ENCODE data around the gene EXOC6B. TPM values are rescaled to one million over a fixed set of nuclear protein-coding genes. Genes with fewer than 3 reads are reported as not detected.
A peak's percentile ranks its signal among the peaks of the same experiment; 100 is the strongest.

Gene EXOC6B
- total RNA-seq, 1 donor, result 40.2 TPM

GRCh38 chr2:72718876-72719275, 107.0 kb downstream of the EXOC6B start:
- TF ChIP-seq CTCF (IDR thresholded peaks at IDR 0.05; ENCODE audit: insufficient read depth, low read depth, low read length), result no peak
- no peak overlapping the region for H3K4me3 ChIP-seq (ENCODE audit: low read depth, low read length)
- DNase-seq (ENCODE audit: low read depth), result peak; percentile 24

GRCh38 chr2:72716601-72717000, 109.2 kb downstream of the EXOC6B start:
- DNase-seq (ENCODE audit: low read depth), result no peak
- TF ChIP-seq CTCF (IDR thresholded peaks at IDR 0.05; ENCODE audit: insufficient read depth, low read depth, low read length), result no peak
- no peak overlapping the region for H3K4me3 ChIP-seq (ENCODE audit: low read depth, low read length)

- DNase-seq (ENCODE audit: low read depth), result no peak
- H3K4me3 ChIP-seq (ENCODE audit: low read depth, low read length), result no peak overlapping the region
- TF ChIP-seq CTCF (IDR thresholded peaks at IDR 0.05; ENCODE audit: insufficient read depth, low read depth, low read length), result peak; percentile 26
Observed at GRCh38 chr2:72713857-72714256, 112.0 kb downstream of the EXOC6B start.

GRCh38 chr2:72712977-72713376, 112.9 kb downstream of the EXOC6B start:
- TF ChIP-seq CTCF (IDR thresholded peaks at IDR 0.05; ENCODE audit: insufficient read depth, low read depth, low read length), result no peak
- no peak overlapping the region for H3K4me3 ChIP-seq (ENCODE audit: low read depth, low read length)
- DNase-seq (ENCODE audit: low read depth), result no peak

GRCh38 chr2:72712304-72712703, 113.5 kb downstream of the EXOC6B start:
- no peak for TF ChIP-seq CTCF (IDR thresholded peaks at IDR 0.05; ENCODE audit: insufficient read depth, low read depth, low read length)
- DNase-seq (ENCODE audit: low read depth), result no peak
- no peak overlapping the region for H3K4me3 ChIP-seq (ENCODE audit: low read depth, low read length)

- TF ChIP-seq CTCF (IDR thresholded peaks at IDR 0.05; ENCODE audit: insufficient read depth, low read depth, low read length), result no peak
- no peak overlapping the region for H3K4me3 ChIP-seq (ENCODE audit: low read depth, low read length)
- DNase-seq (ENCODE audit: low read depth), result no peak
Observed at GRCh38 chr2:72710418-72711152, 115.2 kb downstream of the EXOC6B start.

GRCh38 chr2:72708236-72708635, 117.6 kb downstream of the EXOC6B start:
- no peak overlapping the region for H3K4me3 ChIP-seq (ENCODE audit: low read depth, low read length)
- TF ChIP-seq CTCF (IDR thresholded peaks at IDR 0.05; ENCODE audit: insufficient read depth, low read depth, low read length), result no peak
- no peak for DNase-seq (ENCODE audit: low read depth)
